SK-N-SH (cell line): Measurements from ENCODE around the gene FNDC3B. TPM values are rescaled to one million over a fixed set of nuclear protein-coding genes. Genes with fewer than 3 reads are reported as not detected.

ENCODE experiments used
- CTCF ChIA-PET: fragments of 300-600, 350-600 bp; formaldehyde crosslinking; extraction: SDS; loops from one replicate; lab custom pipeline; 2021; lab: Yijun Ruan, JAX
- POLR2A ChIA-PET: fragments of 350-600 bp; sonication (Branson Sonifier 250); formaldehyde crosslinking; extraction: SDS; loops from one replicate; lab custom pipeline; 2020; ENCODE audit warnings: antibody characterized with exemption, inconsistent platforms; lab: Yijun Ruan, JAX
- DNase-seq: peaks from one replicate; pipeline ENCODE4 v3.0.0; 2012
- H2AFZ ChIP-seq: fragments of 200-600 bp; sonication (generic); 2 replicates; pipeline ENCODE4 v1.8.1; 2016; ENCODE audit warnings: antibody characterized with exemption, mild to moderate bottlenecking, low read depth
- H3F3A ChIP-seq: fragments of 200-600 bp; sonication (generic); replicated peaks from 2 replicates; pipeline ENCODE3; 2016; ENCODE audit warnings: antibody characterized with exemption, mild to moderate bottlenecking; ENCODE audit not compliant: insufficient read depth
- H3K27ac ChIP-seq, 2 experiments: fragments of 200-500 bp in 1 of 2; fragments of 200-600 bp in 1 of 2; sonication (Bioruptor generic) in 1 of 2; sonication (generic), shearing (Covaris generic) in 1 of 2; 2 replicates each; pipeline versions ENCODE4 v1.5.1 to v1.6.1; 2014 to 2016; ENCODE audit warnings: low read depth in 2 of 2, inconsistent platforms in 1 of 2, low read length in 1 of 2, mild to moderate bottlenecking in 1 of 2, mixed read lengths in 1 of 2
- H3K27me3 ChIP-seq: fragments of 200-600 bp; sonication (generic), shearing (Covaris generic); 2 replicates; pipeline ENCODE4 v1.6.1; 2016; ENCODE audit warnings: mixed run types; ENCODE audit not compliant: insufficient read depth
- H3K36me3 ChIP-seq, 2 experiments: fragments of 200-500 bp in 1 of 2; fragments of 200-600 bp in 1 of 2; sonication (Bioruptor generic) in 1 of 2; sonication (generic) in 1 of 2; replicated peaks in 1 of 2; 2 replicates each; pipeline versions ENCODE3 to v1.5.1; 2014 to 2016; ENCODE audit warnings: low read length in 1 of 2, mild to moderate bottlenecking in 1 of 2; ENCODE audit not compliant: insufficient read depth in 2 of 2, control insufficient read depth in 1 of 2
- H3K4me1 ChIP-seq, 2 experiments: fragments of 200-500 bp in 1 of 2; fragments of 200-600 bp in 1 of 2; sonication (Bioruptor generic) in 1 of 2; sonication (generic), shearing (Covaris generic) in 1 of 2; 2 replicates each; pipeline versions ENCODE4 v1.5.1 to v1.6.1; 2014 to 2016; ENCODE audit warnings: low read depth in 1 of 2, low read length in 1 of 2, mixed run types in 1 of 2; ENCODE audit not compliant: insufficient read depth in 2 of 2, control insufficient read depth in 1 of 2
- H3K4me2 ChIP-seq: fragments of 200-600 bp; sonication (generic), shearing (Covaris generic); 2 replicates; pipeline ENCODE4 v1.6.1; 2017; ENCODE audit warnings: mixed run types
- H3K4me3 ChIP-seq, 2 experiments: fragments of 200-500 bp in 1 of 2; fragments of 200-600 bp in 1 of 2; sonication (Bioruptor generic) in 1 of 2; sonication (generic), shearing (Covaris generic) in 1 of 2; 2 replicates each; pipeline versions ENCODE4 v1.5.1 to v1.8.1; 2014 to 2016; ENCODE audit warnings: low read depth in 2 of 2, inconsistent platforms in 1 of 2, low read length in 1 of 2, mild to moderate bottlenecking in 1 of 2, mixed read lengths in 1 of 2, moderate library complexity in 1 of 2
- H3K79me2 ChIP-seq: fragments of 200-600 bp; sonication (generic); 2 replicates; pipeline ENCODE4 v1.8.1; 2017; ENCODE audit warnings: mild to moderate bottlenecking; ENCODE audit not compliant: insufficient read depth
- H3K9ac ChIP-seq: fragments of 200-600 bp; sonication (generic); 2 replicates; pipeline ENCODE4 v1.6.1; 2017; ENCODE audit warnings: mixed run types
- H3K9me2 ChIP-seq: fragments of 200-600 bp; sonication (generic); 2 replicates; pipeline ENCODE4 v1.6.1; 2017; ENCODE audit warnings: mixed run types
- H3K9me3 ChIP-seq: fragments of 200-600 bp; sonication (generic); 2 replicates; pipeline ENCODE4 v1.6.1; 2017; ENCODE audit warnings: mixed run types, mild to moderate bottlenecking, moderate library complexity
- H4K20me1 ChIP-seq: fragments of 200-600 bp; sonication (generic); 2 replicates; pipeline ENCODE4 v1.6.1; 2017; ENCODE audit warnings: mild to moderate bottlenecking, mixed run types; ENCODE audit not compliant: insufficient read depth
- ELF1 ChIP-seq: IDR thresholded peaks from 2 replicates; pipeline ENCODE4 v1.4.0; 2012
- EP300 ChIP-seq, 2 experiments: IDR thresholded peaks; 2 replicates each; pipeline versions ENCODE4 v1.4.0 to v1.6.1; 2012; ENCODE audit warnings: borderline replicate concordance in 1 of 2, low read depth in 1 of 2, low read length in 1 of 2
- EZH2phosphoT487 ChIP-seq: fragments of 200-600 bp; sonication (generic); IDR thresholded peaks from 2 replicates; pipeline ENCODE4 v1.6.1; 2017; ENCODE audit warnings: low read depth, mixed run types, mild to moderate bottlenecking, antibody characterized with exemption, moderate library complexity, borderline replicate concordance
- FOXM1 ChIP-seq: IDR thresholded peaks from 2 replicates; pipeline ENCODE4 v1.4.0; 2012; ENCODE audit warnings: low read depth, mild to moderate bottlenecking
- POLR2AphosphoS5 ChIP-seq: IDR thresholded peaks from 2 replicates; pipeline ENCODE4 v1.6.1; 2012; ENCODE audit warnings: low read depth, low read length
- RAD21 ChIP-seq: IDR thresholded peaks from 2 replicates; pipeline ENCODE4 v1.6.1; 2012; ENCODE audit warnings: mild to moderate bottlenecking, low read length
- RCOR1 ChIP-seq: fragments of 150-350 bp; IDR thresholded peaks from 2 replicates; pipeline ENCODE4 v1.6.1; 2017; ENCODE audit warnings: antibody characterized with exemption, low read length
- SMC3 ChIP-seq: IDR thresholded peaks from 2 replicates; pipeline ENCODE4 v1.6.1; 2012; ENCODE audit warnings: low read depth, low read length, improper control_type of control experiment
- TCF12 ChIP-seq: IDR thresholded peaks from 2 replicates; pipeline ENCODE4 v1.4.0; 2012
- TEAD4 ChIP-seq: IDR thresholded peaks from 2 replicates; pipeline ENCODE4 v1.4.0; 2012; ENCODE audit warnings: mild to moderate bottlenecking, borderline replicate concordance; ENCODE audit not compliant: insufficient read depth
- YY1 ChIP-seq: IDR thresholded peaks from 2 replicates; pipeline ENCODE4 v1.4.0; 2012; ENCODE audit warnings: low read depth, mild to moderate bottlenecking
- WGBS: methylation state at CpG from one replicate; pipeline ENCODE4 v1.1.6; 2017; ENCODE audit warnings: low lambda C conversion rate; 5-methylcytosine and 5-hydroxymethylcytosine counted together
- polyA plus RNA-seq, 3 experiments: library from polyadenylated mRNA; depleted of rRNA; stranded (reverse); fragments of >200 nt; gene quantifications; 2 replicates each; pipeline ENCODE4 v1.2.3, GENCODE V29; 2012
- TF ChIP-seq, protein P1 (sequence below): fragments of 150-350 bp; IDR thresholded peaks from 2 replicates; pipeline ENCODE4 v1.6.1; 2016; ENCODE audit warnings: mild to moderate bottlenecking, low read depth, low read length
- TF ChIP-seq, protein P2 (sequence below): IDR thresholded peaks from 2 replicates; pipeline ENCODE4 v1.4.0; 2012; ENCODE audit warnings: low read depth
- TF ChIP-seq, protein P3 (sequence below): IDR thresholded peaks from 2 replicates; pipeline ENCODE4 v1.6.1; 2012; ENCODE audit warnings: mild to moderate bottlenecking, low read depth, low read length, moderate library complexity
- TF ChIP-seq, protein P4 (sequence below): fragments of 200-600 bp; sonication (generic); IDR thresholded peaks from 2 replicates; pipeline ENCODE4 v1.6.1; 2017; ENCODE audit warnings: antibody characterized with exemption, mild to moderate bottlenecking, moderate library complexity
- TF ChIP-seq, protein P5 (sequence below): fragments of 150-350 bp; IDR thresholded peaks from 2 replicates; pipeline ENCODE4 v1.6.1; 2017; ENCODE audit warnings: antibody characterized with exemption, low read length, low read depth, borderline replicate concordance

FNDC3B gene
- polyA plus RNA-seq, 1 of the 3 experiments (the other 2 are of a cell fraction): 10.4 TPM

DNA sequence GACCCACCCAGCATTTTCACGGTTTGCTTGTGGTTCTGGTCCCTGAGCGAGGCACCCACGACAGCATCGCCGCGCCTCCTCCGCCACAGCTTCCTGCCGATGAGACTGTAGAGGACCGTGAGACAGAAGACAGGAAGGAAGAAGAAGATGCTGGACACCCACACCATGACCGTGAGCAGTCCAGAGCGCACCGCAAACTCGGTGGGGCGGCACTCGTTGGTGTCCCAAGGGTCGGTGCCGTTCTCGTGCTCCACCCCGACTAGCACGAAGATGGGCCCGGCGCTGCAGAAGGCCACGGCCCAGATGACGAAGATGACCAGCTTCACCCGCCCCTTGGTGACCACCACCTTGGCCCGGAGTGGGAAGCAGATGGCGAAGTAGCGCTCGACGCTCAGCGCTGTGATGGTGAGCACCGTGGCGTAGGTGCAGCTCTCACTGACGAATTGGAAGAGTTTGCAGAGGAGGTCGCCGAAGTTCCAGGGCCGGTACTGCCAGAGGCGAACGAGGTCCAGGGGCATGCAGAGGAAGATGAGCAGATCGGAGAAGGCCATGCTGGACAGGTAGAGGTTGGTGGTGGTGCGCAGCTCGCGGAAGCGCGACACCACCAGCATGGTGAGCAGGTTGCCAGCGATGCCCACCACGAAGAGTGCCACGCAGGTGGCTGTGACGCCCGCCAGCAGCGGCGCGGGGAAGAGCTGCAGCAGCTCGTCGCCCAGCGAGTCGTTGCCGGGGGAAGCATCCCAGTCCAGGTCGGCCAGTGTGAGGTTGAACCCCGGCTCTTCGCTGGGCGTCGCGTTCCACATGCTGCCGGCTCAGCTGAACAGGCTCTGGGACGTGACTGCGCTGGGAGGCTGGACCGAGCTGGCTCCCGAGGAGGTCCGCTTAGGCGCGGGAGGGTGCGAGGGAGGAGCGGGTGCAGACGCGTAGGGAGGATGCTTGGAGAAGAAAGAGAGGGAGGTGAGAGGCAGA is 408.5 kb downstream of the FNDC3B start, which contains the start of gene GHSR:
Gene GHSR, minus strand, starts transcription at position 846 of the 969 bp plus-strand sequence. Its CDS starts 43 bp downstream, at position 803.
- no peak within 1 kb of the TSS for H3K9ac ChIP-seq
- WGBS: 58% methylated on average over 50 of the region's 76 CpGs
- ChIA-PET CTCF (interaction anchor here (0.6 to 2.1 kb wide), 6 partner anchors 10 to 264 kb away, joined by 3 to 13 read pairs (median 4); no protein-coding TSS in a partner anchor), POLR2A (no interaction called here)
- no peak within 1 kb of the TSS for H2AFZ ChIP-seq
- H3K27me3 ChIP-seq: peaks cover 26% of the 10 kb centered on the region
- TF ChIP-seq, protein P1, sequence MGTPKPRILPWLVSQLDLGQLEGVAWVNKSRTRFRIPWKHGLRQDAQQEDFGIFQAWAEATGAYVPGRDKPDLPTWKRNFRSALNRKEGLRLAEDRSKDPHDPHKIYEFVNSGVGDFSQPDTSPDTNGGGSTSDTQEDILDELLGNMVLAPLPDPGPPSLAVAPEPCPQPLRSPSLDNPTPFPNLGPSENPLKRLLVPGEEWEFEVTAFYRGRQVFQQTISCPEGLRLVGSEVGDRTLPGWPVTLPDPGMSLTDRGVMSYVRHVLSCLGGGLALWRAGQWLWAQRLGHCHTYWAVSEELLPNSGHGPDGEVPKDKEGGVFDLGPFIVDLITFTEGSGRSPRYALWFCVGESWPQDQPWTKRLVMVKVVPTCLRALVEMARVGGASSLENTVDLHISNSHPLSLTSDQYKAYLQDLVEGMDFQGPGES: no peak
- TF ChIP-seq SMC3: no peak
- TF ChIP-seq FOXM1: no peak
- TF ChIP-seq, protein P2, sequence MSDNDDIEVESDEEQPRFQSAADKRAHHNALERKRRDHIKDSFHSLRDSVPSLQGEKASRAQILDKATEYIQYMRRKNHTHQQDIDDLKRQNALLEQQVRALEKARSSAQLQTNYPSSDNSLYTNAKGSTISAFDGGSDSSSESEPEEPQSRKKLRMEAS: no peak
- no peak for TF ChIP-seq YY1
- TF ChIP-seq TCF12: no peak
- no peak for TF ChIP-seq POLR2AphosphoS5
- no peak for TF ChIP-seq EP300 (IDR thresholded peaks at IDR 0.05; ENCODE audit: borderline replicate concordance in 1 of 2, low read depth in 1 of 2, low read length in 1 of 2)
- no peak for TF ChIP-seq RAD21
- TF ChIP-seq, protein P3, sequence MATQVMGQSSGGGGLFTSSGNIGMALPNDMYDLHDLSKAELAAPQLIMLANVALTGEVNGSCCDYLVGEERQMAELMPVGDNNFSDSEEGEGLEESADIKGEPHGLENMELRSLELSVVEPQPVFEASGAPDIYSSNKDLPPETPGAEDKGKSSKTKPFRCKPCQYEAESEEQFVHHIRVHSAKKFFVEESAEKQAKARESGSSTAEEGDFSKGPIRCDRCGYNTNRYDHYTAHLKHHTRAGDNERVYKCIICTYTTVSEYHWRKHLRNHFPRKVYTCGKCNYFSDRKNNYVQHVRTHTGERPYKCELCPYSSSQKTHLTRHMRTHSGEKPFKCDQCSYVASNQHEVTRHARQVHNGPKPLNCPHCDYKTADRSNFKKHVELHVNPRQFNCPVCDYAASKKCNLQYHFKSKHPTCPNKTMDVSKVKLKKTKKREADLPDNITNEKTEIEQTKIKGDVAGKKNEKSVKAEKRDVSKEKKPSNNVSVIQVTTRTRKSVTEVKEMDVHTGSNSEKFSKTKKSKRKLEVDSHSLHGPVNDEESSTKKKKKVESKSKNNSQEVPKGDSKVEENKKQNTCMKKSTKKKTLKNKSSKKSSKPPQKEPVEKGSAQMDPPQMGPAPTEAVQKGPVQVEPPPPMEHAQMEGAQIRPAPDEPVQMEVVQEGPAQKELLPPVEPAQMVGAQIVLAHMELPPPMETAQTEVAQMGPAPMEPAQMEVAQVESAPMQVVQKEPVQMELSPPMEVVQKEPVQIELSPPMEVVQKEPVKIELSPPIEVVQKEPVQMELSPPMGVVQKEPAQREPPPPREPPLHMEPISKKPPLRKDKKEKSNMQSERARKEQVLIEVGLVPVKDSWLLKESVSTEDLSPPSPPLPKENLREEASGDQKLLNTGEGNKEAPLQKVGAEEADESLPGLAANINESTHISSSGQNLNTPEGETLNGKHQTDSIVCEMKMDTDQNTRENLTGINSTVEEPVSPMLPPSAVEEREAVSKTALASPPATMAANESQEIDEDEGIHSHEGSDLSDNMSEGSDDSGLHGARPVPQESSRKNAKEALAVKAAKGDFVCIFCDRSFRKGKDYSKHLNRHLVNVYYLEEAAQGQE: no peak
- TF ChIP-seq ELF1: no peak
- TF ChIP-seq, protein P4, sequence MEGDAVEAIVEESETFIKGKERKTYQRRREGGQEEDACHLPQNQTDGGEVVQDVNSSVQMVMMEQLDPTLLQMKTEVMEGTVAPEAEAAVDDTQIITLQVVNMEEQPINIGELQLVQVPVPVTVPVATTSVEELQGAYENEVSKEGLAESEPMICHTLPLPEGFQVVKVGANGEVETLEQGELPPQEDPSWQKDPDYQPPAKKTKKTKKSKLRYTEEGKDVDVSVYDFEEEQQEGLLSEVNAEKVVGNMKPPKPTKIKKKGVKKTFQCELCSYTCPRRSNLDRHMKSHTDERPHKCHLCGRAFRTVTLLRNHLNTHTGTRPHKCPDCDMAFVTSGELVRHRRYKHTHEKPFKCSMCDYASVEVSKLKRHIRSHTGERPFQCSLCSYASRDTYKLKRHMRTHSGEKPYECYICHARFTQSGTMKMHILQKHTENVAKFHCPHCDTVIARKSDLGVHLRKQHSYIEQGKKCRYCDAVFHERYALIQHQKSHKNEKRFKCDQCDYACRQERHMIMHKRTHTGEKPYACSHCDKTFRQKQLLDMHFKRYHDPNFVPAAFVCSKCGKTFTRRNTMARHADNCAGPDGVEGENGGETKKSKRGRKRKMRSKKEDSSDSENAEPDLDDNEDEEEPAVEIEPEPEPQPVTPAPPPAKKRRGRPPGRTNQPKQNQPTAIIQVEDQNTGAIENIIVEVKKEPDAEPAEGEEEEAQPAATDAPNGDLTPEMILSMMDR: no peak
- TF ChIP-seq, protein P5, sequence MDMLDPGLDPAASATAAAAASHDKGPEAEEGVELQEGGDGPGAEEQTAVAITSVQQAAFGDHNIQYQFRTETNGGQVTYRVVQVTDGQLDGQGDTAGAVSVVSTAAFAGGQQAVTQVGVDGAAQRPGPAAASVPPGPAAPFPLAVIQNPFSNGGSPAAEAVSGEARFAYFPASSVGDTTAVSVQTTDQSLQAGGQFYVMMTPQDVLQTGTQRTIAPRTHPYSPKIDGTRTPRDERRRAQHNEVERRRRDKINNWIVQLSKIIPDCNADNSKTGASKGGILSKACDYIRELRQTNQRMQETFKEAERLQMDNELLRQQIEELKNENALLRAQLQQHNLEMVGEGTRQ: no peak
- no peak for TF ChIP-seq EZH2phosphoT487
- no peak for TF ChIP-seq TEAD4
- TF ChIP-seq RCOR1: no peak
- peak; percentile 62 for DNase-seq
- peak within 1 kb of the TSS; percentile 48 for H3K4me2 ChIP-seq
- no peaks in the 10 kb centered on the region for H3K36me3 ChIP-seq
- H4K20me1 ChIP-seq: no peaks in the 10 kb centered on the region
- H3K9me3 ChIP-seq: no peaks in the 10 kb centered on the region
- H3K4me1 ChIP-seq: peaks cover 0 to 13% of the 10 kb centered on the region in 2 experiments; a peak in 1 of 4 replicates
- H3F3A ChIP-seq: no peaks in the 10 kb centered on the region
- H3K79me2 ChIP-seq: no peaks in the 10 kb centered on the region
- no peak within 1 kb of the TSS for H3K27ac ChIP-seq
- peak within 1 kb of the TSS in 1 of 2 experiments; percentile 24; a peak in 1 of 4 replicates for H3K4me3 ChIP-seq
- no peaks in the 10 kb centered on the region for H3K9me2 ChIP-seq
